HG03565 (cell line): ENCODE data around the gene MED26.

Experiments used
- ATAC-seq: cut with Tn5 transposase; IDR thresholded peaks from one replicate; pipeline ENCODE4 v1.9.1; 2021; ENCODE audit warnings: mild to moderate bottlenecking, moderate library complexity; ENCODE audit not compliant: unreplicated experiment

The MED26 gene

GRCh38 chr19:16618248-16618647, 9.8 kb downstream of the MED26 start:
- ATAC-seq = no peak

DNA sequence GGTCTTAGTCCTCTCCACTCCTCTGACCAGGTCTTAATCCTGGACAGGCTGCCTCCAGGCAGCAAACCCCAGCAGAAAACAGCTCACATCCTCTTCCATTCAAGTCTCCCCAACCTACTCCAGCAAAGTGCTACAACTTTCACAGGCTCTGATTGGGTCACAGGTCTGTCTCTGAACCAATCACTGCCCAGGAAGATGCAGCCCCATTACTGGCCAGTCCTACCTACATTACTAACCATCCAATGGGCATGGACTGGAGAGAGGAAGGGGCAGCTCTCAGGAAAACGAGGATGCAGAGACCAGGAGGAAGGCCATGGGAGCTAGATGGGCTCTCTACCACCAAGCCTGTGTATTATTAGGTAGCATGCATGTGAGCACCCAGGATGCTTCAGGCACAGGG, 12.2 kb downstream of the MED26 start:
- ATAC-seq = no peak

DNA sequence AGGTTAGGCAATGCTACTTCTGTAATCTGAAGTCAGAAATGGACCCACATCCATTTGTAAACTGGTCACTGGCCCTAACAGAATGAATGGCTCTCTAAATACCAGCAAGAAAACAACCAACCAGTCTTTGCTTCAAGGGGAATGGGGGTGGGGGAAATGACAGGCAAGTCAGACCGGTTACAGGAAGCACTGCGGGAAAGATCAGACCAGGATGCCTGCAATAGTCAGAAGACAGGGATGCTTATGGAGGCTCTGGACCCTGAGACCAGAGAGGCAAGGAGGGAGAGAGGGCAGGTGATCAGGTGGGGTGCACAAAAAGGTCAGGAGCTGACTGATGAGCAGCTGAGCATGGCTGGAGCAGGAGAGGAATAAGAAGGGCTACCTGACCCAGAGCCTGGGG, 13.1 kb downstream of the MED26 start:
- ATAC-seq = no peak

DNA sequence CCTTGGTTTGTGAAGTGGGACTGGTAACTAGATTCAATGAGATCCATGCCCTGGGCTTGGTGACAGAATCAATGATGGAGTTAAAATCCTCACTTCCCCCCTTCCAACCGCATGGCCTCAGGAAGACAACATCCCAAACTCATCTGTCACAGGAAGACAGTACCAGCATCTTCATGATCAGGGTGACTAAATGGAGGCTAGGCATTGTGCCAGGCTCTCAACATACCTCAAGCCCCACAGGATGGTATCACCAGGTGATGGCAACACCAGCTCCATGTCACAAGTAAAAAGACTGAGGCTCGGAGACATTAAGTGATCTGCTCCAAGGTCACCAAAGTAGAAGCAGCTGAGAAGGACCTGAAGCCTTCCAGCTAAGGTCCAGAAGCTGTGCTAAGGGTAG, 14.2 kb downstream of the MED26 start:
- no peak for ATAC-seq

- no peak for ATAC-seq
Observed at GRCh38 chr19:16612636-16613035, 15.4 kb downstream of the MED26 start.

DNA sequence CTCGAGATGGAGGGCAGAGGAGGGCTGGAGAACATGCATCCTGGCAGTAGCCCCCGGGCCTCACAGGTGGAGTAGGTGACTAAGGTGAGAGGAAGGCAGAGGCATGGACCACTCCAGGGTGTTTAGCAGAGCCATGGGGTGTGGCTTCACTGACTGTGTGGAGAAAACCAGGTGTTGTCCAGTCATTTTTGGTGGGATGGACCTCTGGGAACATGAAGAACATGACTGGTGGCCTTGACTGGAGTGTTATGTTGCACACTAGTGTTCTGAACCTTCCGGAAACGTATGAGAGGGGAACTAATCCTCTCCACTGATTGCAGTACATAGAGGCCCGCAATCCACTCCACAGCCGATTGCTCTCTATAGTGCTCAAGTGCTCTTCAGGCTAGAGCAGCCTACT, 16.9 kb downstream of the MED26 start:
- no peak for ATAC-seq

GRCh38 chr19:16609511-16610200, 18.3 kb downstream of the MED26 start:
- no peak for ATAC-seq

GRCh38 chr19:16608290-16608739, 19.7 kb downstream of the MED26 start:
- ATAC-seq = no peak

DNA sequence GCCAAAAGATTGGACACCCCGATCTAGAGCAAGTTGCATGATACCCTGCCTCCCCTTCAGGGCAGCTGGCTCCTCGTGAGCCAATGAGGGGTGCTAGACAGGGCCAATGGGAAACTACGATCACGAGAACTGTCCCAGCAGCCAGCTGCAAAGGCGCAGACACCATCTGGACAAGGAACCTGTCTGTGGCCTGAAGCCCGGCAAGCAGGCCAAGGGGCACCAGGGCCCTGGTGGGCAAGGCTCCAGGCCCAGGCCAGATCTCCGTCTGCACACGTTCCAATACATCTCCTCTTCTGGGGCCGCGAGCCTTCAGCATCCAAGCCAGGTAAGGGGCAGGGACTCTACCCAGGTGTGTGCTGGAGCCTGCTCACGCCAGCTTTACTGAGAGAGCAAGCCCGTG, 20.2 kb downstream of the MED26 start:
- ATAC-seq = no peak

GRCh38 chr19:16605553-16605994, 22.4 kb downstream of the MED26 start:
- ATAC-seq = no peak

DNA sequence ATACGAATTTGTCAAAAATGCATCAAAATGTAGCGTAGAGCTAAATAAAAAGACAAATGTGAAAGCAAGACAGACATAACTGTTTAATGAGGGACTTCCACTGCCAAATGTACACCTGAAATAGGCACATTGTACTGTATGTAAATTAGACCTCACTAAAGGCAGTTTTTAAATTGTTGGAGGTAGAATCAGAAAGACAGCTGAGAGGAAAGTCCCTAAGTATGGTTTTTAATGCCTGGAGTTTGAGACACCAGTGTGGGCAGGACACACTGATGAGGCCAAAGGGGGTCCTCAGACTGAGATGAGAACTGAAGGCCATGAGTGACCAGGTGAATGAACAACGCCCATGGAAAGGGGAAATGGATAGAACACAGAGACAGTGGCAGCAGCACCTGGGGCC, 22.9 kb downstream of the MED26 start:
- ATAC-seq = no peak

DNA sequence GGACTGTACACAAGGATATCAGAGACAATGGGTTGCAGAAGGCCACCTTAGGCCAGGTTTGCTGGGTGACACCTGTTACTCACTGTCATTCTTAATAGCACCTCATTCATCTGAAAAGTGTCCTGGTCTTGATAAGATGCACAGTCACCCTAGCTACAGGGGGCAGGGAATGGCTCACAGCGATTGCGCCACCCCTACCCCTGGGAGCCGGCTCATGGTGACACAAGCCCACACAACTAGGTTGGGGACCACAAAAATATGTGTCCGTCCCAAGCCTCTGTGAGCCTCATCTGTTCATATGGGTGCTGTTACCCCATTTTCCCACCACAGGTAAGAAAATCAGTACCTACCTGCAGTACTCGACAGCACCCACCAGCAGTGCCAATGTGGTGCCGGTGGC, 23.4 kb downstream of the MED26 start:
- ATAC-seq = no peak

GRCh38 chr19:16603090-16603489, 24.9 kb downstream of the MED26 start:
- ATAC-seq = no peak

DNA sequence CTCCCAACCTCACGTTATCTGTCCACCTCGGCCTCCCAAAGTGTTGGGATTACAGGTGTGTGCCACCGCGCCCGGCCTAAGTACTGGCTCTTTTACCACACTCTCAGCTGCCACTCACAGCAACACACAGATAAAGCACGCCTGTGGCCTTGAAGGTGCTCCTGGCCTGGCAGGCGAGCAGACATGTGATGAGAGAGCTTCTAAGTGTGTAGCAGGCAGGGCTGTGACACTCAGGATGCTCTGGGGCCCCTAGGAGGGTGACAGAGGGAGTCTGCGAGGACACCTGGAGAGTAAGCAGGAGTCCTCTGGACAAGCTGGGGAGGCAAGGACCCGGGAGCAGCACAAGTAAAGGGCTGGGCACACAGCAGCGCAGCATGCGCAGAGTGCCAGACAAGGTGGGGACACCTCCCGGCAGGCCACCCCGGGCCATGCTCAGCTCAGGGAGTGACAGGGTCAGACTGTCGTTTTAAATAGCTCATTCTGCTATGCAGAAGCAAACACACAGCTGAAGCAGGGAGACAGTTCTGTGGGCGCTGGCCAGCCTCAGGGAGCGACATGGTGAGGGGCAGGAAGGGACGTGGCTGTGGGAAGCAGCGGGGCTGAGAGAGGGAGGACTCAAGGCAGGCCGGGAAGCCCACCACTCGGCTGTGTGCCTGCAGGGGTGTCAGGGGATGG, 26.5 kb downstream of the MED26 start:
- ATAC-seq = no peak

GRCh38 chr19:16600824-16601223, 27.2 kb downstream of the MED26 start:
- ATAC-seq = no peak

DNA sequence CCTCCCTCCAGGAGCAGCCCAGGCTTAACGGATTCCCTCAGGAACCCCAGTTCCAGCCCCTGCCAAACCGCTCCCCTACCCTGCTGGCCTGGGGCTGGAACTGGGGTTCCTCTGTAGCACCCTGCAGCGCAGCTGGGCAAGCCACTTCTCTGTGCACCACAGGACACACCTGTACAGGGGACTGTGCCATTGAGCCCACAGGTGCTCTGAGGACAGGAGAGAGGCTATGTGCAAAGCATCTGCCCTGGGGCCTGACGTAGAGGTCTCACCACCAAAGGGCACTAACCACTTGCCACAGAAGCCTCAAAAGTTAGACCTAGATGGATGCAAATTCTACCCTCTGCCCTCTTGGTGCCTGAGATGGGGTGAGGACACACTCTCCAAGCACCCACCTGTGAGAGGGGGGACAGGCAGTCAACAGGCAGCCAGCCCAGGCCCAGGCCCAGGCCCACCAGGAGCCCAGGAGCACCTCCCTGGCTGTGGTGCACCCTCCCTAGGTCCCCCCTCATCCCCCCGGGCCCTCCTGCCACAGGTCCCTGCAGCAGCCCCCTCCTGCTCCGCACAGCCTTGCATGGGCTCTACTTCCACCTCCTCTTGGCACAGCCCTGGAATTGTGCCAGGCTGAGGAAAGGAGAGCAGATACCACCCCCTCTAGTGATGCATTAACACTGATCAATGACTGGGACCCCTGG, 28.2 kb downstream of the MED26 start:
- no peak for ATAC-seq

- ATAC-seq = no peak
Observed at GRCh38 chr19:16598848-16599247, 29.2 kb downstream of the MED26 start.

DNA sequence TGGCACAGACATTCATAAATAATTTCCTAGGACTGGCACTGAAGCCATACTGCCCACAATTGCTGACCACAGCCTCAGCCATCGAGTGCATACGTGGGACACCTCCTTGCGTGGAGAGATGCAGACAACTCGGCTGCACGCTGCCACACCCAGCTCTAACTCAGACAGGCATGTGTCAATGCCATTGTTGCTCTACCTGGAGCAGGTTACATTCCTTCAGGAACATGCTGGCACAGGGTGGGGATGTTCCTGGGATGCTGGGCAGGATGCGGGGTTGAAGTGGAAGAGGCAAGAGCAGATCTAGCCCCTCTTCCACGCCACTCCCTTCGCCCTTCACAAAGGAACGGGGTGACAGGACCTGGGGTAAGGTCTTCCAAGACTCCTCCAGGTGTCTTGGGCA, 31.6 kb downstream of the MED26 start:
- no peak for ATAC-seq

DNA sequence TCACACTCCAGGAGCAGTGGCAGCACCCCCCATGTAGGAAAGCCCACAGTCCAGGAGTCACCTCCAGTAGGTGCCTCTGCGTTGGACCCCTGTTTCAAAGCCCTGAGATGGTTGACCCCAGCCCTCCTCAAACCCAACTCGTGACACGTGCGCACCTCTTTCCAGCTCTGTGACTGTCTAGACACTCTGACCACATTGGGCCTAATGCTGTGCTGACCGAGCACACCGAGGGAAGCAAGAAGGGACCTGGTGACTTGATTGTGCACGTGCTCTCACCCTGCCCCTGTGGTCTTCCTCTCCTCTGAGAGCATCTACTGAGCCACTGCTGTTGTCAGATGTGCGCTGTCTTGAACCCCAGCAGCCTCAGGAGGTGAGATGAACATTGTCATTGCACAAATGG, 32.9 kb downstream of the MED26 start:
- ATAC-seq = no peak

DNA sequence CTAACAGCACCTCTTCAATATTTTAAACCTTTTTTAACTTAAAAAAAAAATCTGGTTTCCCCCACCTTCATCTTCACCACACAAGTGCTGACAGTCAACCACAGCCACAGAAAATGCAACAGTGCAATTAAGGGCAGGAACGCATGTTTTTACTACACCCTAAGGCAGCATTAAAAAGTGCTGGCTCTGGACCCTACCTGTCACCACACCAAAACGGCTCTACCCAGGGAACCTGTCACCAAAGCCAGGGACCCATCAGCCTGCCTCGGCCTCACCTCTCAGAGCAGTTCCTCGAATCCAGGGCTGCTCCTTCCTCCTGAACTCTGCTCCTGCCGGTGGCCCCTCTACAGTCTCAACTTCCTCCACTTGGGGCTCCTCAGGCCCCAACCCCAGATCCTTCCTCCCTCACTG, 33.3 kb downstream of the MED26 start:
- no peak for ATAC-seq

DNA sequence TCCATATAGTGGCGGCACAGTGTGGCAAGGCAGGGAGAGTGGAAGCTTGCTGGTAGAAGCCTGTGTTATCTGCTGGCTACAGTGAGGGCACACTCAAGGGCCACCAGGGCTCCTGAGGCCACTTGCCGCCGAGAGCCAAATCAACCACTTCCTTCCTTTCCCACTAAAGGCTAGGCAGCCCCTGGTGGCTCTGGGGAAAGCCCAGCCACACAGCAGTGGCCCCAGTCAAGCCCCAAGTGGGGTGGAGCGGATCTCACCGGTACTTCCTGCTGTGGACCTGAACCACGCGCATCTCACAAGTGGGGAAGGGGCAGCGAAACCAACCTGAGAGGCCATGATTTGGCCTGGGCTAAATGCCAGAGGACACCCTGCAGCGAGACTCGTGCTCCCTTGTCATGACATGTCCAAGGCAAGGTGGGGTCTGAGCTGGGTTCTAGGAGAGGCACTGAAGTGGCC, 33.8 kb downstream of the MED26 start:
- ATAC-seq = no peak

- no peak for ATAC-seq
Observed at GRCh38 chr19:16593181-16593580, 34.8 kb downstream of the MED26 start.
